ENCODE results near the gene RNF167.

- no peak for TF ChIP-seq POLR2A (IDR thresholded peaks at IDR 0.05; ENCODE audit: low read depth, low read length)
- TF ChIP-seq, protein P1, sequence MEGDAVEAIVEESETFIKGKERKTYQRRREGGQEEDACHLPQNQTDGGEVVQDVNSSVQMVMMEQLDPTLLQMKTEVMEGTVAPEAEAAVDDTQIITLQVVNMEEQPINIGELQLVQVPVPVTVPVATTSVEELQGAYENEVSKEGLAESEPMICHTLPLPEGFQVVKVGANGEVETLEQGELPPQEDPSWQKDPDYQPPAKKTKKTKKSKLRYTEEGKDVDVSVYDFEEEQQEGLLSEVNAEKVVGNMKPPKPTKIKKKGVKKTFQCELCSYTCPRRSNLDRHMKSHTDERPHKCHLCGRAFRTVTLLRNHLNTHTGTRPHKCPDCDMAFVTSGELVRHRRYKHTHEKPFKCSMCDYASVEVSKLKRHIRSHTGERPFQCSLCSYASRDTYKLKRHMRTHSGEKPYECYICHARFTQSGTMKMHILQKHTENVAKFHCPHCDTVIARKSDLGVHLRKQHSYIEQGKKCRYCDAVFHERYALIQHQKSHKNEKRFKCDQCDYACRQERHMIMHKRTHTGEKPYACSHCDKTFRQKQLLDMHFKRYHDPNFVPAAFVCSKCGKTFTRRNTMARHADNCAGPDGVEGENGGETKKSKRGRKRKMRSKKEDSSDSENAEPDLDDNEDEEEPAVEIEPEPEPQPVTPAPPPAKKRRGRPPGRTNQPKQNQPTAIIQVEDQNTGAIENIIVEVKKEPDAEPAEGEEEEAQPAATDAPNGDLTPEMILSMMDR (IDR thresholded peaks at IDR 0.05; ENCODE audit: extremely low read depth in 1 of 2, insufficient read depth in 1 of 2, low read depth in 1 of 2, low read length in 2 of 2): no peak
- no peak for TF ChIP-seq MAX (IDR thresholded peaks at IDR 0.05; ENCODE audit: insufficient read depth, insufficient read length)
- no peak for TF ChIP-seq POLR2AphosphoS5 (IDR thresholded peaks at IDR 0.05; ENCODE audit: insufficient read depth, low read depth, low read length)
- TF ChIP-seq JUN (IDR thresholded peaks at IDR 0.05; ENCODE audit: borderline replicate concordance, insufficient read depth, insufficient read length, low read depth): no peak
- TF ChIP-seq EZH2 (IDR thresholded peaks at IDR 0.05; ENCODE audit: borderline replicate concordance, low read depth, low read length, severe bottlenecking): no peak
Observed at GRCh38 chr17:4898351-4898750, 41.7 kb upstream of the RNF167 start.

All from endothelial cell of umbilical vein (primary cell).